ENCODE data around the gene FXYD5. TPM values are rescaled to one million over a fixed set of nuclear protein-coding genes. Genes with fewer than 3 reads are reported as not detected.

The FXYD5 gene
- total RNA-seq, 1 experiment from 2014 or later = 100 TPM

DNA sequence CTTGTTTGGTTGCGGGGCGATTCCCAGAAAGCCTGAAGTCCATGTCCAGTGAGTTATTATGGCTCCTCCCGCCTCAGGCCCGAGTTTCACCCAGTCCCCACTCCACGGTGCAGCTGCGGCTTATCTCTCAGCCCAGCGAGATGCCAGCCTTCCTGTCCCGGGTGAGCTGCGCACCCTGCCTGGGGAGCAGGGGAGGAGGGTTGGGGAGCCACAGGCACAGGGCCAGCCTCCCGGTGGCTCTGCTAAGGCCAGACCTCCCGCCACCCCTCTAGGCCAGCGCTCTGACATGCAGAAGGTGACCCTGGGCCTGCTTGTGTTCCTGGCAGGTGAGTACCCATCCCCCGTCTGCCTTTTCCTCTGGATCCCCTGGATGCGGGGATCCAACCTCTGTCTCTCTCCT is 35.4 kb upstream of the FXYD5 start:
- H4K8ac ChIP-seq (replicated peaks; ENCODE audit: insufficient read length, low read depth, low read length) = no peak overlapping the region
- H3K9me3 Mint-ChIP-seq = no peaks in the 10 kb centered on the region
- no peaks in the 10 kb centered on the region for H3K79me1 ChIP-seq (ENCODE audit: insufficient read depth, low read depth, low read length, poor library complexity, severe bottlenecking)
- no peak for DNase-seq
- H3K27me3 ChIP-seq (ENCODE audit: insufficient read depth, low read length) = no peaks in the 10 kb centered on the region
- H4K20me1 ChIP-seq (ENCODE audit: control insufficient read depth, insufficient read depth, insufficient read length) = no peaks in the 10 kb centered on the region
- H2AFZ ChIP-seq (ENCODE audit: low read length) = no peak overlapping the region
- no peak overlapping the region for H3K27ac ChIP-seq (ENCODE audit: insufficient read length, low read depth, low read length)
- H3K23me2 ChIP-seq (ENCODE audit: insufficient read length, low read depth, low read length, poor library complexity, severe bottlenecking) = no peaks in the 10 kb centered on the region
- no peak overlapping the region; a peak in 1 of 7 replicates for H3K27ac Mint-ChIP-seq
- H3K23ac ChIP-seq (ENCODE audit: insufficient read length, low read depth, low read length) = no peak overlapping the region
- no peaks in the 10 kb centered on the region for H3K9me3 ChIP-seq (ENCODE audit: control insufficient read depth, low read depth, low read length)
- no peak for TF ChIP-seq CTCF (conservative IDR thresholded peaks at IDR 0.05)
- peaks cover 9% of the 10 kb centered on the region for H3K27me3 Mint-ChIP-seq (ENCODE audit: low read depth)
- no peak overlapping the region for H4K91ac ChIP-seq (ENCODE audit: insufficient read length, low read depth, low read length)
- H3K56ac ChIP-seq (ENCODE audit: insufficient read length, low read depth, low read length) = no peak overlapping the region
- no peak overlapping the region for H3K9ac ChIP-seq (ENCODE audit: extremely low read depth, insufficient read length, low read length)
- no peak overlapping the region for H3K4ac ChIP-seq (ENCODE audit: low read depth, low read length)
- WGBS (ENCODE audit: extremely low coverage, insufficient read length, low lambda C conversion rate) = no CpG with 5 or more reads among the region's 14 CpGs
- H3K14ac ChIP-seq (ENCODE audit: insufficient read depth, low read length) = no peak overlapping the region
- no peak overlapping the region for H2BK15ac ChIP-seq (ENCODE audit: low read depth, low read length)
- no peaks in the 10 kb centered on the region for H3K36me3 Mint-ChIP-seq (ENCODE audit: insufficient read depth in 1 of 3, low read depth in 3 of 3)
- no peak overlapping the region; a peak in 1 of 5 replicates for H3K4me3 Mint-ChIP-seq
- H3K4me1 ChIP-seq (ENCODE audit: insufficient read depth, low read length) = no peaks in the 10 kb centered on the region; the same call in 1 of the 2 replicates
- H4K5ac ChIP-seq (ENCODE audit: insufficient read length, low read depth, low read length) = no peak overlapping the region
- no peak overlapping the region for H2BK12ac ChIP-seq (ENCODE audit: insufficient read length, low read depth, low read length)
- no peaks in the 10 kb centered on the region for H3K79me2 ChIP-seq (ENCODE audit: insufficient read depth, low read length)
- peaks cover 48 to 63% of the 10 kb centered on the region in 2 experiments for H3K4me1 Mint-ChIP-seq
- H3K18ac ChIP-seq (ENCODE audit: insufficient read length, low read depth, low read length) = no peak overlapping the region
- H2AK5ac ChIP-seq (ENCODE audit: insufficient read length, low read length) = no peak overlapping the region
- H2BK20ac ChIP-seq (ENCODE audit: low read depth, low read length, poor library complexity, severe bottlenecking) = no peak overlapping the region
- no peak overlapping the region for H3T11ph ChIP-seq (ENCODE audit: low read length)
- no peak overlapping the region for H2BK5ac ChIP-seq (ENCODE audit: insufficient read length, low read length)
- no peak overlapping the region for H2BK120ac ChIP-seq (ENCODE audit: low read depth, low read length, poor library complexity, severe bottlenecking)
- H3K4me2 ChIP-seq (ENCODE audit: insufficient read depth, insufficient read length, low read length) = no peak overlapping the region
